Stimulated activated CD4-positive, alpha-beta T cell treated with anti-CD3 and anti-CD28 coated beads, Interleukin-2, amount 100 ng/mL, for 24 hours (primary cell): ENCODE results near the gene ABCA10.
"Not testable (repeated sequence)": the region's sequence is repeated elsewhere in the genome, so short reads cannot be mapped to it uniquely, and the experiment has no call there.

Source experiments
- DNase-seq, 2 donors: peaks; one replicate each; pipeline ENCODE4 v3.0.0-alpha.2; 2020

Gene ABCA10

GRCh38 chr17:69228018-69228417, 606 bp downstream of the ABCA10 start:
- DNase-seq = no peak

GRCh38 chr17:69227541-69227940, 1.1 kb downstream of the ABCA10 start:
- no peak for DNase-seq

- DNase-seq = no peak
Observed at GRCh38 chr17:69223809-69224208, 4.8 kb downstream of the ABCA10 start.

- no peak for DNase-seq
Observed at GRCh38 chr17:69222707-69223258, 5.8 kb downstream of the ABCA10 start.

GRCh38 chr17:69220098-69220497, 8.5 kb downstream of the ABCA10 start:
- no peak for DNase-seq

- no peak for DNase-seq
Observed at GRCh38 chr17:69218986-69219385, 9.6 kb downstream of the ABCA10 start.

GRCh38 chr17:69213059-69213813, 15.4 kb downstream of the ABCA10 start:
- no peak for DNase-seq

- DNase-seq = no peak
Observed at GRCh38 chr17:69208640-69209039, 20.0 kb downstream of the ABCA10 start.

GRCh38 chr17:69207151-69207550, 21.5 kb downstream of the ABCA10 start:
- no peak for DNase-seq

- DNase-seq = no peak
Observed at GRCh38 chr17:69198238-69198637, 30.4 kb downstream of the ABCA10 start.

GRCh38 chr17:69196105-69196653, 32.4 kb downstream of the ABCA10 start:
- DNase-seq = not testable (repeated sequence)

GRCh38 chr17:69192754-69193153, 35.9 kb downstream of the ABCA10 start:
- DNase-seq = no peak

- no peak for DNase-seq
Observed at GRCh38 chr17:69188796-69189195, 39.8 kb downstream of the ABCA10 start.

- DNase-seq = no peak
Observed at GRCh38 chr17:69188064-69188463, 40.6 kb downstream of the ABCA10 start.

GRCh38 chr17:69187294-69187693, 41.3 kb downstream of the ABCA10 start:
- no peak for DNase-seq

GRCh38 chr17:69179227-69179952, 49.2 kb downstream of the ABCA10 start:
- no peak for DNase-seq

- no peak for DNase-seq
Observed at GRCh38 chr17:69176457-69176795, 52.2 kb downstream of the ABCA10 start.

- DNase-seq = no peak
Observed at GRCh38 chr17:69175625-69176456, 52.8 kb downstream of the ABCA10 start.

GRCh38 chr17:69175262-69175624, 53.4 kb downstream of the ABCA10 start:
- no peak for DNase-seq

- no peak for DNase-seq
Observed at GRCh38 chr17:69173118-69173517, 55.5 kb downstream of the ABCA10 start.

GRCh38 chr17:69170377-69170776, 58.2 kb downstream of the ABCA10 start:
- DNase-seq = no peak

- DNase-seq = not testable (repeated sequence)
Observed at GRCh38 chr17:69168642-69169041, 60.0 kb downstream of the ABCA10 start.

GRCh38 chr17:69166957-69167356, 61.7 kb downstream of the ABCA10 start:
- DNase-seq = no peak
